ENCODE results near the gene DUSP3. TPM values are rescaled to one million over a fixed set of nuclear protein-coding genes. Genes with fewer than 3 reads are reported as not detected.

The DUSP3 gene
- total and polyA plus RNA-seq, 2 of the 13 experiments (the other 11 are each of a cell fraction or from before 2014, with no cell fraction given) = 60.0 to 71.5 TPM

- TF ChIP-seq ZNF687 (CRISPR knock-in tag; IDR thresholded peaks at IDR 0.05) (peak; percentile 32; the same call in 1 of the 2 replicates), KLF13 (CRISPR knock-in tag; IDR thresholded peaks at IDR 0.05) (no peak), TFDP1 (CRISPR knock-in tag; IDR thresholded peaks at IDR 0.05; ENCODE audit: borderline replicate concordance) (no peak), CBX5 (CRISPR knock-in tag; IDR thresholded peaks at IDR 0.05; ENCODE audit: borderline replicate concordance) (peak; percentile 67; the same call in 1 of the 2 replicates), SNAPC5 (CRISPR knock-in tag; IDR thresholded peaks at IDR 0.05; ENCODE audit: borderline replicate concordance) (0 out of 2 replicates have a peak, but pooled peaks have one; percentile 47), ISL2 (CRISPR knock-in tag; IDR thresholded peaks at IDR 0.05) (no peak), RERE (CRISPR knock-in tag; IDR thresholded peaks at IDR 0.05; ENCODE audit: low read depth) (no peak), JARID2 (CRISPR knock-in tag; IDR thresholded peaks at IDR 0.05; ENCODE audit: insufficient replicate concordance) (peak; percentile 98), ZNF280D (CRISPR knock-in tag; IDR thresholded peaks at IDR 0.05) (peak; percentile 52; the same call in 1 of the 2 replicates)
- TF ChIP-seq, protein P1, sequence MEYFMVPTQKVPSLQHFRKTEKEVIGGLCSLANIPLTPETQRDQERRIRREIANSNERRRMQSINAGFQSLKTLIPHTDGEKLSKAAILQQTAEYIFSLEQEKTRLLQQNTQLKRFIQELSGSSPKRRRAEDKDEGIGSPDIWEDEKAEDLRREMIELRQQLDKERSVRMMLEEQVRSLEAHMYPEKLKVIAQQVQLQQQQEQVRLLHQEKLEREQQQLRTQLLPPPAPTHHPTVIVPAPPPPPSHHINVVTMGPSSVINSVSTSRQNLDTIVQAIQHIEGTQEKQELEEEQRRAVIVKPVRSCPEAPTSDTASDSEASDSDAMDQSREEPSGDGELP (IDR thresholded peaks at IDR 0.05; ENCODE audit: borderline replicate concordance, low read depth) = peak; percentile 50; the same call in 1 of the 2 replicates
- TF ChIP-seq, protein P2, sequence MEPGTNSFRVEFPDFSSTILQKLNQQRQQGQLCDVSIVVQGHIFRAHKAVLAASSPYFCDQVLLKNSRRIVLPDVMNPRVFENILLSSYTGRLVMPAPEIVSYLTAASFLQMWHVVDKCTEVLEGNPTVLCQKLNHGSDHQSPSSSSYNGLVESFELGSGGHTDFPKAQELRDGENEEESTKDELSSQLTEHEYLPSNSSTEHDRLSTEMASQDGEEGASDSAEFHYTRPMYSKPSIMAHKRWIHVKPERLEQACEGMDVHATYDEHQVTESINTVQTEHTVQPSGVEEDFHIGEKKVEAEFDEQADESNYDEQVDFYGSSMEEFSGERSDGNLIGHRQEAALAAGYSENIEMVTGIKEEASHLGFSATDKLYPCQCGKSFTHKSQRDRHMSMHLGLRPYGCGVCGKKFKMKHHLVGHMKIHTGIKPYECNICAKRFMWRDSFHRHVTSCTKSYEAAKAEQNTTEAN (CRISPR knock-in tag; conservative IDR thresholded peaks at IDR 0.05) = no peak
Measured at GRCh38 chr17:43760254-43760852, 18.4 kb downstream of the DUSP3 start (continued).
